ENCODE data around the gene MAL. TPM values are rescaled to one million over a fixed set of nuclear protein-coding genes. Genes with fewer than 3 reads are reported as not detected.
"Not testable (repeated sequence)": the region's sequence is repeated elsewhere in the genome, so short reads cannot be mapped to it uniquely, and the experiment has no call there.

The MAL gene
- total RNA-seq, 1 donor from 2014 or later = 3.9 TPM

DNA sequence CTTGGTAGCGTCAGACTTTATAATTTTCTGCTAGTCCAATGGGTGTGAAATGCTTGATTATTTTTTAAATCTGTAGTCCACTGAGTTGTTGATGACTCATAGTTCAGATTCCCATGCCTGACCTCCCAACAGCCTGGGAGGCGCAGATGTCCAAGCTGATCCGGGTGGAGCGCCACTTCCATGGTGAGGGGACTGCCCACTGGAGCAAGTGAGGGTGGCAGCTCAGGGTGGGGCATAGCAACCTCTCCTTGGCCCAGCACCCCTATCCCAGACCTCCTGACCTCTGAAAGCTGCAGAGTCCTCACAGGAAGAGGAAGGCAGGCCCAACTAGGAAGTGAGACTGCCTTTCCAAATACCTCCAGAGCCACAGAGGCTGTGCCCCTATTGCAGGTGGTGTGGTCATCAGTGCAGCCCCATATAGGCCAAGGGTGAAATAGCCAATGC is 4.4 kb downstream of the MAL start:
- ATAC-seq (no peak), DNase-seq (no peak)
- intact Hi-C loops (cut with micrococcal nuclease) = no loop called here

DNA sequence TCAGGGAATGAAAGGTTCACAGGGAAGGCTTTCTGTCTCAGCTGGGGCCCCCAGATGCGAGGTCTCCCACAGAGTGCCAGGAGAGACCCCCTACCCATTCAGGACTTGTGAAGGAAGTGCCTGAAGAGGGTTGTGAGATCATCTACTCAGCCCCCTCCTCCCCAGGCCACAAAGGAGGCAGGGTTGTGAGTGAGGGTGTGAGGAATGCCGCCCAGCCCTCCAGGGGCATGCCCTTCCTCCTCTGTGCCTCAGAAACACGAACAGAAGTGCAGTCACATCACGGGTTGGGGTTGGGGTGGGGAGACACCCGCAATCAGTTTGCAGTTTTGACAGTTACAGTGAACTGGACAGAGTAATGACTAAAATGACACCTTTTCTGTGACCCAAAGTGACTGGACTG is 5.0 kb downstream of the MAL start:
- DNase-seq (peak; percentile 3), ATAC-seq (no peak)
- intact Hi-C loops (cut with micrococcal nuclease) = no loop called here

DNA sequence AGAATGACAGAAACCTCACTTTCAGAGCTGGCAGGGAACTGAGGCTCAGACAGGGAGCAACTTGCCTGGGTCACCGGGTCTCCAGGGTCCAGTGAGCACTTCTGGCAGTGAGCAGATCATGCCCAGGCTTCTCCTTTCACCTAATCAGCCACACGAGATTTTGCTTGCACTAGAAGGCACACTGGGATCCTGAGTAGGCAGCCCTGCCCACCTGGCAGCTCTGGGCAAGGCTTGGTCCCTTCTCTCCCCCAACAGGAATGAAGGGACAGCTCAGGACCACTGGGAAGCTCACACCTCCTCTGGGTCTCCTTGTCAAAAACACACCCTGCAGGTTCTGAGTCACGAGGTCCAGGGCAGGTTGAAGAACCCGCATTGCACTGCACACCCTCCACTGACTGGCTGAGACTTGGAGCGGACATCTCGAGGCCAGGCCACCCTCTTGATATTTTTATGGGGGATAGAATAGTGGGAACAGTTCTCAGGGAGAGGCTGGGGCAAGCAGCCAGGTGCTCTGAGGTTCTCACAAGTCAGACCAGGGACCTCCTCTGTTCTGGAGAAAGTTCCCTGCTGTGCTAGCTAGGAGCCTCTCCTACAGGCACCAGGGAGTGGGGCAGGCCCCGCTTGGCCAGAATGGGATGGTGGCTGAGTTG is 5.7 kb downstream of the MAL start:
- peak; percentile 1 for DNase-seq

DNA sequence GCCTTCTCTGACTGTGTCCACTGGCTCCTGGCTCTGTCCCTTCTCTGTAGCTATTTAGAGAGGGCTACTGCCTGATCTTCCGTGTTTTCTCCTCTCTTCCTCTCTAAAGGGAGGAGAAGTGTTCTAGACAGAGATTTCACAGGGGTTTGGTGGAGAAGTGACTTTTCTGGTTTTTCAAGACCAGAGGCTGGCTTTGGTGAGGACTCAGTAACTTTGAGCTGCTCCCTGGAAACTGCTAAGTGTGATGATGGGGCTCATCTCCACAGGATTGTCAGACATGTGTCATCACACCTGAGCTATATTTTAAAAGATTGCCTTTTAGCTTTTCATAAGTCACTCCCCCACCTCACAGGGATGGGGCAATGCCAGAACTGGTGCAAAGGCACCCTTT is 6.2 kb downstream of the MAL start:
- DNase-seq (no peak), ATAC-seq (no peak)
- intact Hi-C loops (cut with micrococcal nuclease) = no loop called here

More for the DNA sequence above, 5.7 kb downstream of the MAL start:
- intact Hi-C loops (cut with micrococcal nuclease) = no loop called here
- no peak for ATAC-seq

DNA sequence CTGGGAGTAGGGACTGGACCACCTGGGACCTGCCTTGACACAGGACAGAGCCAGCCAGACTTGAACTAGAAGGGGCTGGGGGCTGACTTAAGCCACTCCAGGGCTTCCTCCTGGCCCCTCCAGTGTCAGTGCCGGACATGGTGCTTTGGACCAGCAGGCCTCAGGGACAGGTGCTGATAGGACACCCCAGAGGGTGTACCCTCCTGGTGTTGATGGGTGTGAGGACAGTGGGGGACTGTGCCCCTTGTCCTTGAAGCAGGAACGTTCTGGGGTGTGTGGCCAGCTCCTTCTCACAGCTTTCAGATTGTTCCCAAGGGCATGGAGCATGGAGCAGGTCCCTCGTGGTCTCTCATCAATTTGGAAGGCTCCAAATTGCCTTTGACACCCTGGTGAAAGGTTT is 6.8 kb downstream of the MAL start:
- intact Hi-C loops (cut with micrococcal nuclease) = no loop called here
- DNase-seq (peak; percentile 7), ATAC-seq (no peak)

- no peak for ATAC-seq
- intact Hi-C loops (cut with micrococcal nuclease) = no loop called here
- DNase-seq = peak; percentile 5
Measured at GRCh38 chr2:95032868-95033603, 7.5 kb downstream of the MAL start.

- intact Hi-C loops (cut with micrococcal nuclease) = no loop called here
Measured at GRCh38 chr2:95034221-95034620, 8.7 kb downstream of the MAL start.

GRCh38 chr2:95034818-95035217 is 9.3 kb downstream of the MAL start:
- intact Hi-C loops (cut with micrococcal nuclease) = no loop called here
- ATAC-seq = no peak
- DNase-seq = peak; percentile 12

More at GRCh38 chr2:95034221-95034620, 8.7 kb downstream of the MAL start:
- DNase-seq = no peak
- ATAC-seq = no peak

GRCh38 chr2:95036596-95037383 is 11.3 kb downstream of the MAL start:
- intact Hi-C loops (cut with micrococcal nuclease) = no loop called here
- DNase-seq = no peak

GRCh38 chr2:95037384-95037839 is 11.9 kb downstream of the MAL start:
- DNase-seq (no peak), ATAC-seq (no peak)
- intact Hi-C loops (cut with micrococcal nuclease) = no loop called here

More at GRCh38 chr2:95036596-95037383, 11.3 kb downstream of the MAL start:
- ATAC-seq = no peak

- ATAC-seq; DNase-seq; intact Hi-C loops (cut with micrococcal nuclease): not testable (repeated sequence)
Measured at GRCh38 chr2:95037841-95038585, 12.5 kb downstream of the MAL start.

GRCh38 chr2:95038635-95039298 is 13.3 kb downstream of the MAL start:
- DNase-seq (no peak), ATAC-seq (no peak)
- intact Hi-C loops (cut with micrococcal nuclease) = no loop called here

GRCh38 chr2:95039363-95039762 is 13.9 kb downstream of the MAL start:
- no peak for DNase-seq
- no peak for ATAC-seq
- intact Hi-C loops (cut with micrococcal nuclease) = no loop called here

DNA sequence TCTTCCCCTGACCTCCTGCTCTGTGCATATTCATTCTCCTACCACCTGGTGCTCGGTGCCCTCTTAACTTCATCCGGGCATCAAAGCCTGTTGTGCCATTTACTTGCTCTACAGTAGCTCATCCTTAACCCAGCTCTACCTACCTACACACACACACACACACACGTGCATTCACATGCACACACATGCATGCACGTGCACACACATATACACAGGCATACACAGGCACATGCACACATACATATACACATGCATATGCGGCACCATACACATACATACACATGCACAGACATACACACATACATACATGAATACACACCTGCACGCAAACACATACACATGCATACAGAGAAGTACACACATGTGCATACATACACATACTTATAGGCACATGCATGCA is 14.5 kb downstream of the MAL start:
- DNase-seq (no peak), ATAC-seq (no peak)
- intact Hi-C loops (cut with micrococcal nuclease) = no loop called here

DNA sequence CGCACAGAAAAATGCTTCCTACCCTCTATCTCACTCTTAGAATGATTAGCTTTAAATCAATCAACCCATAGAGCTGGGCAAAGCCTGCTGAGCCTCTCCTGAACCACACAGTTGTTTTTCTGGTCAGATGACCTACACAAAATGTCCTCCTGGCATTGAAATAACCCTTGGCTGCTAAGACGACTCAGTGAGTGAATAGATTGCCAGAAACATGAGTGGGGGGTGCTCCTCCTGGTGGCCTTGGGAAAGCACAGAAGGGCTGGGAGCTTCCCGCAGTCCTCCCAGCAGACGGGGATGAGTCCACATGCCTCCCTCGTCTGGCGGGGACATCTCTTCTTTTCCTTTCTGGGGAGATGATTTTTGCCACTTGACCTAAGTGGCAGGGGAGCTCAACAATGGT is 14.9 kb downstream of the MAL start:
- DNase-seq = no peak
- intact Hi-C loops (cut with micrococcal nuclease) = no loop called here
- no peak for ATAC-seq

DNA sequence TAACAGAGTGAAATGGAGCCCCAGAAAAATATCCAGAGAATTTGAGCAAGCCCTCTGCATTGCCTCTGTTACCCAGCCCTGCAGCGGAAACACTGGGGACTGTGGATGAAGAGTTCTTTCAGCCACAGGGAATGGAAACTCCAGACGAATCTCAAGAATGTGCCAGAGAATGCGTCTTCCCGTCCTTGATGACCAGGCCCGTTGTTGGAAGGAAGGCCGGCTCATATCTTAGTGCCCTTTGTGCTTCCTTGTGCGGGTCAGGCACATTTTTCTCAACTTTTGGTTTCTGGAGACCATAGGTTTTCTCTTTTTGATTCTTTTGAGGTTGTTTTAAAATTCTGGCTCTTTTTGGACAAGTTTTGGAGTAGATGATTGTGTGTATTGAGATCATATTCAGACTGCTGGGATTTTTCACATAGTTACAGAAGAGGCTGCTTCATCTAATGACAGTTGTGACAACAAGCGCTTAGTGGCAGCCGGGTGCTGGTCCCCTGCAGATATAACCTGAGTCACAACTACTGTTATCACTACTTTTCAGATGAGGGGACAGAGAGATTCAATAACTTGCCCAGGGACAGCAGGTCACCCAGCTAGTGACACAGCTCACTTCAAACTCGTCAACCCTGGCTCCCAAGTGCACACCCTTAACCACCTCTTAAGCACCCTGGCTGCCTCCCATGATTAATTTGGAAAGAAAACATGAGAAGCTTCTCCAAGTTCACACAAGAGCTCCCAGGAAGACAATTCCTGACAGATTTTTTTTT is 15.7 kb downstream of the MAL start:
- ATAC-seq (peak; percentile 25), DNase-seq (no peak)
- intact Hi-C loops (cut with micrococcal nuclease) = no loop called here

DNA sequence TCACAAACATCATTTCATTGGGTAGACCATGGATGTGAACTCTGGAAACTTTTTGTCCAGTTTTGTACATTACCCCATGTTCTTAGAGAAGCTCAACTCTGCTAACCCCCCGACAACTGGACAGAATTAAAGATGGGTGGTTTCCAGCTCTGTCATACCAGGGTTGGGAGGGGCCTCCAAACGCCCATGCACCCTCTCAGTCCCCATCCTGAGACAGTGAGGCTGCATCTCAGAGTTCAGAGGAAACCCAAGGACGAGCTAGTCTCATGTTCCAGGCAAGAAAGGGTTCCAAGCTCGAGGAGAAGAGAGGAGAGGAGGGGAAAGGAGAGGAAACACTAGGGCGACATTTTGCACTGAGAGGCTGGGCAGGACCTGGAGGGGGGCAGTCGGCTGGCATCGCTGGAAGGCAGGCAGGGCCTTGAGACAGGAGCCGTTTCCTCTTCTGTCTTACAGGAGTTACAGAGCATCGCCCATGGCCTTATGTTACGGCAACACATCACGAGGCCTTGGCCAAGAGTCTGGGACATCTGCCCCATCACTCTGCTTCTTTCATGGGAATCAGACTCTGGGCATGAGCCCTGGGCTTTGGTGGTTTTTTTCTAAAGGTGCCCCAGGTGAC is 16.4 kb downstream of the MAL start:
- no peak for DNase-seq
- ATAC-seq = no peak
- intact Hi-C loops (cut with micrococcal nuclease) = no loop called here

All from left ventricle myocardium superior (tissue), 1 donor.